GM12872 (cell line): ENCODE data around the gene OLIG2.

Experiments
- TF ChIP-seq, protein P1 (sequence below): IDR thresholded peaks from 3 replicates; pipeline ENCODE4 v1.5.1; 2011; ENCODE audit warnings: low read depth, mild to moderate bottlenecking, low read length, moderate library complexity; ENCODE audit not compliant: insufficient read depth

Gene OLIG2

GRCh38 chr21:33073636-33074035 lies 47.9 kb downstream of the OLIG2 start:
- TF ChIP-seq, protein P1, sequence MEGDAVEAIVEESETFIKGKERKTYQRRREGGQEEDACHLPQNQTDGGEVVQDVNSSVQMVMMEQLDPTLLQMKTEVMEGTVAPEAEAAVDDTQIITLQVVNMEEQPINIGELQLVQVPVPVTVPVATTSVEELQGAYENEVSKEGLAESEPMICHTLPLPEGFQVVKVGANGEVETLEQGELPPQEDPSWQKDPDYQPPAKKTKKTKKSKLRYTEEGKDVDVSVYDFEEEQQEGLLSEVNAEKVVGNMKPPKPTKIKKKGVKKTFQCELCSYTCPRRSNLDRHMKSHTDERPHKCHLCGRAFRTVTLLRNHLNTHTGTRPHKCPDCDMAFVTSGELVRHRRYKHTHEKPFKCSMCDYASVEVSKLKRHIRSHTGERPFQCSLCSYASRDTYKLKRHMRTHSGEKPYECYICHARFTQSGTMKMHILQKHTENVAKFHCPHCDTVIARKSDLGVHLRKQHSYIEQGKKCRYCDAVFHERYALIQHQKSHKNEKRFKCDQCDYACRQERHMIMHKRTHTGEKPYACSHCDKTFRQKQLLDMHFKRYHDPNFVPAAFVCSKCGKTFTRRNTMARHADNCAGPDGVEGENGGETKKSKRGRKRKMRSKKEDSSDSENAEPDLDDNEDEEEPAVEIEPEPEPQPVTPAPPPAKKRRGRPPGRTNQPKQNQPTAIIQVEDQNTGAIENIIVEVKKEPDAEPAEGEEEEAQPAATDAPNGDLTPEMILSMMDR, result no peak

DNA sequence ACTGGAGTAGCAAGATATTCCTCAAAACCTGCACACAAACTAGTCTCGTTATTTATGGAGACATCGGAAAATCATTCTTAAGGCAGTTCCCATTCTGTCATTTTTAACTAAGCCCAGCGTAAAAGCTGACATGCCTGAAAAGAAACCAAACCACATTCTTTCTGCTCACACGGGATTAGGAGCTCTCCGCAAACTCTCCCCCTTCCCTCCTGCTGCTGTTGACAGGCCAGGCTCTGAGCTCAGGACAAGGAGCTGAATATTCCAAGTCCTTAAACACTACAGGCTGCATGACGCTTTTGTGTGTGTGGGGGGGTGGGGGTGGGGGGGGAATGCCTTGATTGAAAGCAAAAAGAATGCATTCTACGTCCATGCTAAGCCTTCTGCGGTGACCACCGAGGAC lies 49.4 kb downstream of the OLIG2 start:
- TF ChIP-seq, protein P1, result no peak

- TF ChIP-seq, protein P1, result no peak
Observed at GRCh38 chr21:33075596-33076195, 50.0 kb downstream of the OLIG2 start.

GRCh38 chr21:33076600-33077329 lies 51.0 kb downstream of the OLIG2 start:
- TF ChIP-seq, protein P1, result no peak
